HG03442 (cell line): ENCODE results near the gene PGM2L1.
A peak's percentile ranks its signal among the peaks of the same experiment; 100 is the strongest.
"Not testable (repeated sequence)": the region's sequence is repeated elsewhere in the genome, so short reads cannot be mapped to it uniquely, and the experiment has no call there.

Experiments
- ATAC-seq: cut with Tn5 transposase; IDR thresholded peaks from one replicate; pipeline ENCODE4 v1.9.1; 2021; ENCODE audit warnings: mild to moderate bottlenecking, moderate library complexity; ENCODE audit not compliant: unreplicated experiment

The PGM2L1 gene

DNA sequence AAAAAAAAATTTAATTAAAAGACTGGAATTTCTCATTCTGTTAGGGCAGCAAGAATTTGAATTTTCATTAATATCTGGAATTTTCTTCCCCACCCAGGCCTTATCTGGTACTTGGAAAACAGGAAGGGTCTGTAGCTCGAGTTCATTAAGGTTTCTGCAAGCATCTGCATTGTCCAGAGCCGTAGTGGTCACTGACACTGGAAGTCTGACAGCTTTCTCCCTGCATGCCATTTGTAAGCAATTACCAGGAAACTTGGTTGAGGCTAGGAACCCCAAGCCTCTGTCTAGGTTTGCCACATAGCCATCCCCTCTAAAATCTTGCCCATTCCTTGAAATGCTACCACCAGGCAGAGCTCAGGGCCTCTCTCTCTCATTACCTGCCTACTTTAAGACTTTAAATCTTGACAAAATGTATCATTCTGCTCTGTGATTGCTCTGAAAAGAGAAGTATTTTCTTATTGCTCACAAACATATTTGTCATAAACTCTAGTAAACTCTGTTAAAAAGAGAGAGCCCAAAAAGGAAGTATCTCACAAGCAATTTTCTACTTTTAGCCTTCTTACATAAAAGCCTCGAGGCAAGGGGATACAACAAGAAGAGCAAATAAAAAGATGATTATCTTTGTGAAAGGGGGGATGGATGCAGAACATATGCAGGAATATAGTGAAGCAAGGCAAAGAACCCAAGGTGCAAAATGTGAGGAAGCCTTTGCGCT is 5.5 kb upstream of the PGM2L1 start:
- no peak for ATAC-seq

- no peak for ATAC-seq
Measured at GRCh38 chr11:74400606-74401005, 2.4 kb upstream of the PGM2L1 start.

GRCh38 chr11:74397501-74398243 is 561 bp downstream of the PGM2L1 start:
- peak; percentile 3 for ATAC-seq

GRCh38 chr11:74392256-74392655 is 6.0 kb downstream of the PGM2L1 start:
- no peak for ATAC-seq

GRCh38 chr11:74391193-74391592 is 7.0 kb downstream of the PGM2L1 start:
- no peak for ATAC-seq

DNA sequence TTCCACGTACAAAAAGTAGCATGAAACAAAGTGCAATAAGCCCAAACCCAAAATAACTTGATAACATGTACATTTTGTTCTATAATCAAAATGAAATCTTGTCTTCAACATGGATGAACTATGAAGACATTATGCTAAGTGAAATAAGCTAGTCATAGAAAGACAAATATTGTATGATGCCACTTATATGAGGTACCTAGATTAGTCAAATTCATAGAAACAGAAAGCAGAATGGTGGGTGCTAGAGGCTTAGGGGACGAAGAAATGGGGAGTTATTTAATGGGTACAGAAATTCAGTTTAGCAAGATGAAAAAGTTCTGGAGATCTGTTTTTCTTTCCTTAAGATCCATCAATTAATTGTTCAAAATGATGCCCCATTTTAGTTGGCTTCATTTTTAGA is 7.5 kb downstream of the PGM2L1 start:
- ATAC-seq: no peak

- no peak for ATAC-seq
Measured at GRCh38 chr11:74388678-74389327, 9.4 kb downstream of the PGM2L1 start.

GRCh38 chr11:74384641-74385040 is 13.6 kb downstream of the PGM2L1 start:
- ATAC-seq: no peak

DNA sequence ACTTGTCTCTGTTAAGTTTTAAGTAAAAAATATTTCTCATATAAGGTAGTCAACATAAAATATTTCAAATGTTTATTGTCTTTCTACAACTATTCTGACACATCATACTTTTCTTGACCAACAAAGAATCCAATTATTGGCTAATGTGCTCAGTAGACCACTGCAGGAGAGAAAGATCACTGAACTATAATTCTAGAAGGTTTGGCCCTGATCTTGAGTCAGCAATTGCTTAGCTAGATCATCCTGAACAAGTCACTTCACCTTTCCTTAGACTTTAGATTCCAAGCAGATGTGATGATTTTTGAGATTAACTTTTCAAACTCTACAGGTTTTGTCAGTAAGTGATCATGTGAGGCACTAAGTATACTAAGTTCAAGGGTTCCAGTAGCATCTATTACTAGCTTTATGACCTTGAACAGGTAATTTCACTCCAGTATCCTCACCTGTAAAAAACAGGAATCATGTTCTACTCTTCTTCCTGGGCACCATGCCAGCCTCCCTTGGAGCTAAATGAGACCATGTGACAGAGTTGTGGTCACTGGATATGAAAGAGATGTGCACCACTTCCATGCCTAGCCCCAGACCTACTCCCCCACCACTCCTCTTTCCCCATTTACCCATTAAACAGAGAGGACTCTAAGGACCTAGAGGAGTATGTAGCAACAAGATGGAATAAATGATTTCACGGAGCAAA is 17.3 kb downstream of the PGM2L1 start:
- no peak for ATAC-seq

- ATAC-seq: no peak
Measured at GRCh38 chr11:74377689-74378088, 20.5 kb downstream of the PGM2L1 start.

DNA sequence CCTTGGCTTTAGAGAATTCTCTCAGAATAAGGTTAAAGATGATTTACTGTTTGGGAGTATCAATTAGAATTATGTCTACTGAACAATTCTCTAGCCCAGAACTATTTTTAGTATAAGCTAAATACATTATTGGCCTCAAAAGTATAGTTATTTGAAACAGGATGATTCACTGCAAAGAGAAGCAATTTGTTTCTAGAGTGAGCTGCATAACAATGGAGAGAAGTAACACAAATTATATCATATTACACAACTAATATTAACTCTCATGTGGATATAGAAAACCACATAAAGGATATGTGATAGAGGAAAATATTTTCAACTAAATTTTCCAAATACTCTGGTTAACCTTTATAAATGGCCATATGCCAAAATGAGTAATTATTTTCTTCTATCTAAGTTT is 24.9 kb downstream of the PGM2L1 start:
- no peak for ATAC-seq

DNA sequence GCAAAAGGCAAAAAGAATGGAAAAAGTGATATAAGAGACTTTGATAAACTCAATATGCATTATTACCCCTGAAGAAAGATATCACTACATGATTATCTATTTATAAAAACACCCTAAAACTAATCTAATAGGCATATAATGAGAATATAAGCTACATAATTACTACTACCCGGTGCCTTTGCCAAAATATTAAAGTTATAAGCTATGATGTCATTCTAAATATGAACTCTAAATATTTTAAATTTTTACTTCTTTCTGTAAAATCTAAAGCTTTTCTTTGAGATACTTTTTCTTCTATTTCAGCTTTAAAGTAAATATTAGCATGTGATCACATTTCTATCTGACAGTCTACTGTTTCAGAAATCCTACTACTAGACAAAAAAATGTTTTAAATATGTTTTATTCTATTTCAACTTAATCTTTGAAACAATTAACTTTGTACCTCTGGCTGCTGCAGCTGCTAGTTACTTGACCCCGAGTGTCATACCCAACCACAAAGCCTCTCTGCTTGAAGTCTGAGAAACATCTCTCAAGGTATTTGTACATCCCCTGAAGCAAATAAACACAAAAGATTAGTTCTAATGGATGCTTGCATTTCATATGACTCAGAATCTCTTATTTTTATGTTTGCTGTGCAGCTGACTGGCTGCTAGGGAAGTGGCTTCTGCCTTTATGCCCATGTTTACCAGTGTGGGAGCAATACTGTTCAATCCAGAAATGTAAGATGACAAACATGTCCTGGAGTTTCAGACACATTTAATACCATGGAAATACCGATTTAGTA is 26.8 kb downstream of the PGM2L1 start:
- no peak for ATAC-seq

DNA sequence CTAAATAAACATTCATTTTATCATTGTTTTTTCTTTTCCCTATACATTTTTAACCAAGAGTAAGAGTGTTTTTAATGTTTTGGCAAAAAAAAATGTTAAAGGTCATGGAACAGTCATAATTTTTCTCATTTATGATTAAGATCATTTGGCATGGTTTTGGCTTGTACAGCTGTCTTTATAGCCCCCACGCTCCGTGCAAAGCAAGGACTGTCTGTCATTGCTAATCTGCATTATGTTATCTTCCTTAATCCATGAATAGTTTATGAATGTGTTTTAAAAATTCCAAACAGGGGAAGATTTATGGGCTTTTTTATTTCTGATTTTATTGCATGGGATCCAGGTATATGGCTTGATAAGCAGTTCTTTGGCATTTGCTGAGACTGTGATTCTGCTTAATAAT is 28.1 kb downstream of the PGM2L1 start:
- no peak for ATAC-seq

GRCh38 chr11:74367881-74368280 is 30.4 kb downstream of the PGM2L1 start:
- ATAC-seq: no peak

- ATAC-seq: no peak
Measured at GRCh38 chr11:74366576-74366975, 31.7 kb downstream of the PGM2L1 start.

- not testable (repeated sequence) for ATAC-seq
Measured at GRCh38 chr11:74365805-74366204, 32.4 kb downstream of the PGM2L1 start.

- ATAC-seq: no peak
Measured at GRCh38 chr11:74357449-74357848, 40.8 kb downstream of the PGM2L1 start.

GRCh38 chr11:74355626-74356025 is 42.6 kb downstream of the PGM2L1 start:
- no peak for ATAC-seq

DNA sequence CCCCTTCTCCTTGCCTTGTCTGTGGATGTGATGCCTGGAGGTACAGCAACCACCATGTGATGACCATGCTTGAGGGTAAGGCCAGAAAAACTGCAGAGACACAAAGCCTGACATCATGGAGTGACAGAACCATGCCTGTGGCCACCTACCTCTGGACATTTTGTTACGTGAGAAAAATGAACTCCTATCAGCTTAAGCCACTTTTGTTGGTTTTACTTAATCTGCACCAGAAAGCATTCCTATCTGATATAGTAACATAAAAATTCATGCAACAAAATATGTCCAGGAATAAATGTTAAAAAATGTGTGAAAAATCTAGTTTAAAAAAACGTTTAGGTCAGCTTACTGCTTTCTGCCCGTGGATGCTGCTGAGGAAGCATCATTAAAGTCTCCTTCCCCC is 44.2 kb downstream of the PGM2L1 start:
- ATAC-seq: no peak

GRCh38 chr11:74347381-74347780 is 50.9 kb downstream of the PGM2L1 start:
- ATAC-seq: no peak

GRCh38 chr11:74345420-74345819 is 52.8 kb downstream of the PGM2L1 start:
- no peak for ATAC-seq
